ENCODE results near the gene CIAO3.

Gene CIAO3

GRCh38 chr16:764848-765487 is 24.2 kb upstream of the CIAO3 start:
- no peak for FAIRE-seq
- TF ChIP-seq POLR2AphosphoS5 (IDR thresholded peaks at IDR 0.05; ENCODE audit: low read depth, low read length), result no peak
- TF ChIP-seq POLR2A (IDR thresholded peaks at IDR 0.05; ENCODE audit: low read depth, low read length), result no peak
- no peak for TF ChIP-seq TAF1 (IDR thresholded peaks at IDR 0.05; ENCODE audit: borderline replicate concordance, low read depth, low read length)
- no peak for DNase-seq (ENCODE audit: insufficient read length)

- TF ChIP-seq POLR2AphosphoS5 (IDR thresholded peaks at IDR 0.05; ENCODE audit: low read depth, low read length), result no peak
- TF ChIP-seq POLR2A (IDR thresholded peaks at IDR 0.05; ENCODE audit: low read depth, low read length), result no peak
- TF ChIP-seq TAF1 (IDR thresholded peaks at IDR 0.05; ENCODE audit: borderline replicate concordance, low read depth, low read length), result no peak
- DNase-seq (ENCODE audit: insufficient read length) (no peak), FAIRE-seq (no peak)
Observed at GRCh38 chr16:764184-764750, 23.5 kb upstream of the CIAO3 start.

- DNase-seq (ENCODE audit: insufficient read length), result no peak
- TF ChIP-seq TAF1 (IDR thresholded peaks at IDR 0.05; ENCODE audit: borderline replicate concordance, low read depth, low read length) (no peak), POLR2A (IDR thresholded peaks at IDR 0.05; ENCODE audit: low read depth, low read length) (no peak), POLR2AphosphoS5 (IDR thresholded peaks at IDR 0.05; ENCODE audit: low read depth, low read length) (no peak)
- FAIRE-seq, result no peak
Observed at GRCh38 chr16:763369-764183, 22.8 kb upstream of the CIAO3 start.

GRCh38 chr16:762595-763268 is 21.9 kb upstream of the CIAO3 start:
- no peak for DNase-seq (ENCODE audit: insufficient read length)
- no peak for FAIRE-seq
- TF ChIP-seq POLR2AphosphoS5 (IDR thresholded peaks at IDR 0.05; ENCODE audit: low read depth, low read length), result no peak
- no peak for TF ChIP-seq POLR2A (IDR thresholded peaks at IDR 0.05; ENCODE audit: low read depth, low read length)

GRCh38 chr16:761625-762513 is 21.1 kb upstream of the CIAO3 start:
- DNase-seq (ENCODE audit: insufficient read length), result no peak
- TF ChIP-seq POLR2AphosphoS5 (IDR thresholded peaks at IDR 0.05; ENCODE audit: low read depth, low read length) (no peak), POLR2A (IDR thresholded peaks at IDR 0.05; ENCODE audit: low read depth, low read length) (no peak), TAF1 (IDR thresholded peaks at IDR 0.05; ENCODE audit: borderline replicate concordance, low read depth, low read length) (no peak)
- no peak for FAIRE-seq

GRCh38 chr16:760545-761343 is 19.9 kb upstream of the CIAO3 start, which contains the start of gene MSLN:
TSS of gene MSLN (plus strand) at chr16:760734. CDS start at chr16:762681, 1,947 bp downstream.
- no peak for DNase-seq (ENCODE audit: insufficient read length)
- no peak for TF ChIP-seq POLR2A (IDR thresholded peaks at IDR 0.05; ENCODE audit: low read depth, low read length)
- TF ChIP-seq TAF1 (IDR thresholded peaks at IDR 0.05; ENCODE audit: borderline replicate concordance, low read depth, low read length), result no peak
- no peak for TF ChIP-seq POLR2AphosphoS5 (IDR thresholded peaks at IDR 0.05; ENCODE audit: low read depth, low read length)
- FAIRE-seq, result no peak

GRCh38 chr16:760065-760464 is 19.3 kb upstream of the CIAO3 start:
- TF ChIP-seq TAF1 (IDR thresholded peaks at IDR 0.05; ENCODE audit: borderline replicate concordance, low read depth, low read length) (no peak), POLR2A (IDR thresholded peaks at IDR 0.05; ENCODE audit: low read depth, low read length) (no peak), POLR2AphosphoS5 (IDR thresholded peaks at IDR 0.05; ENCODE audit: low read depth, low read length) (no peak)
- FAIRE-seq, result no peak
- no peak for DNase-seq (ENCODE audit: insufficient read length)

- FAIRE-seq (no peak), DNase-seq (ENCODE audit: insufficient read length) (no peak)
- no peak for TF ChIP-seq POLR2A (IDR thresholded peaks at IDR 0.05; ENCODE audit: low read depth, low read length)
- TF ChIP-seq POLR2AphosphoS5 (IDR thresholded peaks at IDR 0.05; ENCODE audit: low read depth, low read length), result no peak
- TF ChIP-seq TAF1 (IDR thresholded peaks at IDR 0.05; ENCODE audit: borderline replicate concordance, low read depth, low read length), result no peak
Observed at GRCh38 chr16:759110-759910, 18.5 kb upstream of the CIAO3 start.

GRCh38 chr16:756428-756827 is 15.6 kb upstream of the CIAO3 start:
- no peak for TF ChIP-seq POLR2AphosphoS5 (IDR thresholded peaks at IDR 0.05; ENCODE audit: low read depth, low read length)
- TF ChIP-seq POLR2A (IDR thresholded peaks at IDR 0.05; ENCODE audit: low read depth, low read length), result no peak
- no peak for TF ChIP-seq TAF1 (IDR thresholded peaks at IDR 0.05; ENCODE audit: borderline replicate concordance, low read depth, low read length)
- DNase-seq (ENCODE audit: insufficient read length) (no peak), FAIRE-seq (no peak)
